GM12878 (cell line): ENCODE results near the gene BCL11A. TPM values are rescaled to one million over a fixed set of nuclear protein-coding genes. Genes with fewer than 3 reads are reported as not detected.
A peak's percentile ranks its signal among the peaks of the same experiment; 100 is the strongest.

Experiments
- ATAC-seq: fragments of 200-7000 bp; cut with Tn5 transposase; 3 replicates; pipeline ENCODE4 v1.9.1; 2020; ENCODE audit warnings: mild to moderate bottlenecking, moderate library complexity
- BruUV-seq: library from RNA; stranded (reverse); fragments of 400-500 nt; replicated peaks from 2 replicates; lab custom pipeline; 2021; lab: Mats Ljungman, UMichigan
- CTCF ChIA-PET: fragments of 300-600 bp; sonication (Branson Sonifier 250); formaldehyde crosslinking; extraction: SDS; loops from one replicate; lab custom pipeline; 2021; ENCODE audit warnings: inconsistent platforms; lab: Yijun Ruan, JAX
- POLR2A ChIA-PET: fragments of 350-600 bp; formaldehyde crosslinking; extraction: SDS; loops from one replicate; lab custom pipeline; 2021; ENCODE audit warnings: inconsistent platforms; lab: Charles Lee
- RAD21 ChIA-PET: fragments of 300-600 bp; sonication (Branson Sonifier 250); formaldehyde crosslinking; loops from one replicate; lab custom pipeline; 2023; ENCODE audit warnings: antibody characterized with exemption; ENCODE audit not compliant: unreplicated experiment; lab: Charles Lee
- SMC1A ChIA-PET: fragments of 300-600 bp; sonication (Branson Sonifier 250); formaldehyde crosslinking; loops from one replicate; lab custom pipeline; 2023; ENCODE audit not compliant: unreplicated experiment, uncharacterized antibody; lab: Charles Lee
- DNase-seq: peaks from one replicate; pipeline ENCODE4 v3.0.0-alpha.2; 2011; ENCODE audit warnings: low read depth, low spot score
- FAIRE-seq: peaks from 3 replicates; lab custom pipeline; 2011; peaks lifted over from hg19 to GRCh38; lab: Jason Lieb, UNC
- H2AFZ ChIP-seq: 2 replicates; pipeline ENCODE4 v1.6.0; 2011; ENCODE audit warnings: low read depth, low read length, control low read depth; ENCODE audit not compliant: control insufficient read depth
- H3K27ac ChIP-seq: 2 replicates; pipeline ENCODE4 v1.5.1; 2011; ENCODE audit warnings: control low read depth; ENCODE audit not compliant: control insufficient read depth, insufficient read depth
- H3K27me3 ChIP-seq, 2 experiments: replicated peaks in 1 of 2; 2 replicates each; pipeline versions ENCODE4 v1.6.0 to v1.6.1; 2011; ENCODE audit warnings: low read length in 1 of 2; ENCODE audit not compliant: control insufficient read depth in 2 of 2, insufficient read depth in 2 of 2
- H3K36me3 ChIP-seq, 2 experiments: 2 replicates each; pipeline ENCODE4 v1.5.1; 2011; ENCODE audit warnings: low read length in 1 of 2; ENCODE audit not compliant: control insufficient read depth in 2 of 2, insufficient read depth in 2 of 2
- H3K4me1 ChIP-seq: 2 replicates; pipeline ENCODE4 v1.6.1; 2011; ENCODE audit warnings: mild to moderate bottlenecking, low read length, moderate library complexity, mixed read lengths; ENCODE audit not compliant: control insufficient read depth, insufficient read depth
- H3K4me2 ChIP-seq: 2 replicates; pipeline ENCODE4 v1.6.0; 2011; ENCODE audit warnings: control low read depth; ENCODE audit not compliant: control insufficient read depth, insufficient read depth
- H3K4me3 ChIP-seq: fragments of 200-600 bp; sonication (generic); 2 replicates; pipeline ENCODE4 v1.5.1; 2016
- H3K79me2 ChIP-seq: 2 replicates; pipeline ENCODE4 v1.6.0; 2011; ENCODE audit warnings: low read length; ENCODE audit not compliant: control insufficient read depth, insufficient read depth
- H3K9ac ChIP-seq: 2 replicates; pipeline ENCODE4 v1.8.0; 2011; ENCODE audit warnings: low read length, control low read depth, mixed read lengths; ENCODE audit not compliant: control insufficient read depth, insufficient read depth
- H3K9me3 ChIP-seq: replicated peaks from 3 replicates; pipeline ENCODE4 v1.5.1; 2011; ENCODE audit warnings: mild to moderate bottlenecking, low read length; ENCODE audit not compliant: control insufficient read depth, insufficient read depth
- H4K20me1 ChIP-seq: 2 replicates; pipeline ENCODE4 v1.6.0; 2011; ENCODE audit not compliant: control insufficient read depth, insufficient read depth
- EZH2 ChIP-seq: IDR thresholded peaks from 2 replicates; pipeline ENCODE4 v1.6.1; 2012; ENCODE audit warnings: low read depth, mild to moderate bottlenecking, control low read depth, inconsistent platforms, low read length, borderline replicate concordance; ENCODE audit not compliant: control insufficient read depth
- IKZF1 ChIP-seq: fragments of 450-650 bp; conservative IDR thresholded peaks from 2 replicates; pipeline ENCODE4 v1.6.1; 2017; ENCODE audit warnings: antibody characterized with exemption, mild to moderate bottlenecking
- PKNOX1 ChIP-seq: fragments of 450-650 bp; IDR thresholded peaks from 2 replicates; pipeline ENCODE4 v1.6.1; 2016; ENCODE audit warnings: mild to moderate bottlenecking
- SRF ChIP-seq, 2 experiments: IDR thresholded peaks; 2 replicates each; pipeline ENCODE4 v1.6.1; 2011; ENCODE audit warnings: low read depth in 2 of 2, low read length in 2 of 2, mild to moderate bottlenecking in 1 of 2, moderate library complexity in 1 of 2
- SUZ12 ChIP-seq: fragments of 200-600 bp; sonication (generic); IDR thresholded peaks from one replicate; pipeline ENCODE4 v1.6.1; 2018; ENCODE audit warnings: antibody characterized with exemption, mild to moderate bottlenecking; ENCODE audit not compliant: unreplicated experiment
- WGBS: methylation state at CpG from one replicate; pipeline ENCODE4 v1.1.6; 2016; ENCODE audit warnings: low lambda C conversion rate; ENCODE audit not compliant: insufficient replicate concordance, insufficient coverage; ENCODE audit errors: missing lambda C conversion rate; 5-methylcytosine and 5-hydroxymethylcytosine counted together
- in situ Hi-C: fragments of 300-500 bp; cut with MboI; formaldehyde crosslinking; loops from 9 replicates; pipeline ENCODE4 v1.14.3; 2018; ENCODE audit warnings: mixed read lengths
- intact Hi-C: fragments of 100-400 bp; cut with micrococcal nuclease; formaldehyde crosslinking; loops from one replicate; pipeline ENCODE4 v1.14.2; 2022; ENCODE audit not compliant: unreplicated experiment
- polyA plus RNA-seq, 11 experiments: library from polyadenylated mRNA; depleted of rRNA in 4 of 11; unstranded in 6 of 11; stranded (reverse) in 5 of 11; fragments of >200 nt; fragmentation: Nextera tagmentation in 4 of 11; fragmentation: Illumina TruSeq in 1 of 11; extraction: Ambion mirVana in 4 of 11; extraction: Trizol in 1 of 11; gene quantifications; 1 replicate in 1 of 11; 2 replicates in 10 of 11; pipeline versions ENCODE4 v1.2.1 to v1.2.3, GENCODE V29; 2011 to 2016; ENCODE audit warnings: inconsistent platforms in 2 of 11, missing spikeins in 2 of 11, low read depth in 1 of 11
- total RNA-seq, 4 experiments: library from RNA; depleted of rRNA in 3 of 4; stranded (reverse); fragments of >200 nt in 3 of 4; fragmentation: Illumina TruSeq in 1 of 4; extraction: Trizol in 1 of 4; gene quantifications; 2 replicates each; pipeline versions ENCODE4 v1.2.1 to v1.2.3, GENCODE V29; 2013 to 2021
- TF ChIP-seq, protein P1 (sequence below): fragments of 450-650 bp; IDR thresholded peaks from 2 replicates; pipeline ENCODE4 v1.6.1; 2017; ENCODE audit warnings: low read depth, mild to moderate bottlenecking, moderate library complexity

BCL11A gene
- total and polyA plus RNA-seq, 10 of the 15 experiments (the other 5 are each of a cell fraction or from before 2014, with no cell fraction given) = 7.5 to 26.6 (median 11.1) TPM; not detected in 1

DNA sequence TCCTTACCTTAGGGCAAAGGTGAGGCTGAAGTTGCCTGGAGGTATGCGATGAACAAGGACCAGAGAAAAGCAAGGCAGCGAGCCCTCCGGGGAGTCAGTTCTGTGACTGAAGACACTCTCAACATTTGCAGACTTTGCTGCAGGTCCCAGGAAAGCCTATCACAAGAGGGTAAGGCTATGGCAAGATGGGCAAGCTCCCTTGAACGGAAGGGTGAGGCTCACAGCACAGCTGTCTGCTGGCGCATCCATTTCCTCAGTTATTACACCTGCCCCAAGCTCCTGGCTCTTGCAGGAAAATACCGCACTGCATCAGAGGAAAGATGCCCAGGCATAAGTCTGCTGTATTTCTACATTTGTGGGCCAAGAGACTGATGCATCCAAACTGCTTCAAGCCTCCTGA lies 141.4 kb downstream of the BCL11A start:
- ChIA-PET CTCF (no interaction called here), SMC1A (interaction anchor here (1.2 kb wide), 1 partner anchor 100 kb away, joined by 3 read pairs; no protein-coding TSS in a partner anchor), POLR2A (no interaction called here), RAD21 (no interaction called here)
- Histone ChIP-seq H3K27ac (no peak overlapping the region), H3K27me3 (no peaks in the 10 kb centered on the region), H3K36me3 (no peaks in the 10 kb centered on the region), H3K79me2 (no peaks in the 10 kb centered on the region), H4K20me1 (no peaks in the 10 kb centered on the region), H3K9ac (no peak overlapping the region), H3K4me3 (no peak overlapping the region), H3K4me2 (no peak overlapping the region; the same call in 1 of the 2 replicates), H3K9me3 (no peaks in the 10 kb centered on the region), H2AFZ (peak overlapping the region; percentile 6), H3K4me1 (peaks cover 41% of the 10 kb centered on the region)
- FAIRE-seq = no peak
- BruUV-seq = no TSS peak
- 98% methylated on average over 6 of the region's 6 CpGs for WGBS
- DNase-seq = no peak
- no peak for ATAC-seq
- in situ Hi-C loops (no loop called here), intact Hi-C loops (loop anchor here (5.0 kb wide), 1 partner anchor 55 kb away; no protein-coding TSS in a partner anchor)
- TF ChIP-seq PKNOX1 (no peak), SUZ12 (no peak), IKZF1 (no peak), SRF (IDR thresholded peaks at IDR 0.05; ENCODE audit: low read depth in 2 of 2, low read length in 2 of 2) (no peak), EZH2 (no peak)
- TF ChIP-seq, protein P1, sequence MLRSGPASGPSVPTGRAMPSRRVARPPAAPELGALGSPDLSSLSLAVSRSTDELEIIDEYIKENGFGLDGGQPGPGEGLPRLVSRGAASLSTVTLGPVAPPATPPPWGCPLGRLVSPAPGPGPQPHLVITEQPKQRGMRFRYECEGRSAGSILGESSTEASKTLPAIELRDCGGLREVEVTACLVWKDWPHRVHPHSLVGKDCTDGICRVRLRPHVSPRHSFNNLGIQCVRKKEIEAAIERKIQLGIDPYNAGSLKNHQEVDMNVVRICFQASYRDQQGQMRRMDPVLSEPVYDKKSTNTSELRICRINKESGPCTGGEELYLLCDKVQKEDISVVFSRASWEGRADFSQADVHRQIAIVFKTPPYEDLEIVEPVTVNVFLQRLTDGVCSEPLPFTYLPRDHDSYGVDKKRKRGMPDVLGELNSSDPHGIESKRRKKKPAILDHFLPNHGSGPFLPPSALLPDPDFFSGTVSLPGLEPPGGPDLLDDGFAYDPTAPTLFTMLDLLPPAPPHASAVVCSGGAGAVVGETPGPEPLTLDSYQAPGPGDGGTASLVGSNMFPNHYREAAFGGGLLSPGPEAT = no peak
